Upper lobe of right lung (tissue), 1 donor: ENCODE data around the gene SCLY. TPM values are rescaled to one million over a fixed set of nuclear protein-coding genes. Genes with fewer than 3 reads are reported as not detected.

Source experiments
- ATAC-seq: fragments of 200-7000 bp; cut with Tn5 transposase; one replicate; pipeline ENCODE4 v1.9.1; 2020; ENCODE audit warnings: mild to moderate bottlenecking, moderate library complexity
- DNase-seq: peaks from one replicate; pipeline ENCODE4 v3.0.0-alpha.2; 2020
- H3K27ac ChIP-seq: fragments of 200-600 bp; one replicate; pipeline ENCODE4 v1.8.0; 2022
- H3K27me3 ChIP-seq: fragments of 200-600 bp; one replicate; pipeline ENCODE4 v1.8.0; 2022; ENCODE audit warnings: mild to moderate bottlenecking
- H3K36me3 ChIP-seq: fragments of 200-600 bp; one replicate; pipeline ENCODE4 v1.8.0; 2022
- H3K4me1 ChIP-seq: fragments of 200-600 bp; one replicate; pipeline ENCODE4 v1.8.0; 2022
- H3K4me3 ChIP-seq: fragments of 200-600 bp; one replicate; pipeline ENCODE4 v1.8.0; 2022; ENCODE audit warnings: mild to moderate bottlenecking
- H3K9me3 ChIP-seq: fragments of 200-600 bp; one replicate; pipeline ENCODE4 v1.8.0; 2022
- intact Hi-C: fragments of 100-400 bp; cut with DNase I; formaldehyde crosslinking; loops from one replicate; pipeline ENCODE4 v1.11.0; 2022
- total RNA-seq: library from RNA; stranded (reverse); fragmentation: NEBNext Ultra II Directional; extraction: Animal tissue kit (Norgen Biotek cat#: 25700); gene quantifications from one replicate; pipeline ENCODE4 v1.2.1, GENCODE V29; 2021
- TF ChIP-seq, protein P1 (sequence below): fragments of 200-600 bp; IDR thresholded peaks from one replicate; pipeline ENCODE4 v1.8.0; 2022; ENCODE audit warnings: antibody characterized with exemption
- donor health status: DM: no; HTN: yes; CAD: no; lungs with severe emphysema.

Gene SCLY
- total RNA-seq, 1 donor from 2014 or later, result 13.0 TPM

DNA sequence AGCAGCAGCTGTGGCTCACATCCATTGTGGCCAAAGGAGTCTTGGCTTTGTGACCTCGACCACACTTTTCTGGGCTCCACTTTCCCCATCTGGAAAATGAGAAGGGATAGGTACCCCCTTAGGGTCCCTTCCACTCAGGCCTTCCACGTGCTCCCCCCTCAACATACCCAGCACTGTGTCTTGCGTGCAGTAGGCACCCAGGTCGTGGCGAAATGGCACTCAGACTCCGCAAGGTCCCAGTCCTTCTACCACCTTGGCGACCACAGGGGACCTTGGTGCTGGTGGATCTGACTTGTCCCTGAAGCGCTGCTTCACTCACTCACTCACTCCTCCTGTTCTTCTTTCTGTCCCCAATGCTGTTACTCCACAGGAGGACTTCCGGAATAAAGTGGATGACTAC lies 19.9 kb upstream of the SCLY start:
- H3K36me3 ChIP-seq, result peaks cover 57% of the 10 kb centered on the region
- no peak for ATAC-seq
- H3K4me1 ChIP-seq, result no peaks in the 10 kb centered on the region
- H3K4me3 ChIP-seq, result no peak overlapping the region
- H3K9me3 ChIP-seq, result no peaks in the 10 kb centered on the region
- TF ChIP-seq, protein P1, sequence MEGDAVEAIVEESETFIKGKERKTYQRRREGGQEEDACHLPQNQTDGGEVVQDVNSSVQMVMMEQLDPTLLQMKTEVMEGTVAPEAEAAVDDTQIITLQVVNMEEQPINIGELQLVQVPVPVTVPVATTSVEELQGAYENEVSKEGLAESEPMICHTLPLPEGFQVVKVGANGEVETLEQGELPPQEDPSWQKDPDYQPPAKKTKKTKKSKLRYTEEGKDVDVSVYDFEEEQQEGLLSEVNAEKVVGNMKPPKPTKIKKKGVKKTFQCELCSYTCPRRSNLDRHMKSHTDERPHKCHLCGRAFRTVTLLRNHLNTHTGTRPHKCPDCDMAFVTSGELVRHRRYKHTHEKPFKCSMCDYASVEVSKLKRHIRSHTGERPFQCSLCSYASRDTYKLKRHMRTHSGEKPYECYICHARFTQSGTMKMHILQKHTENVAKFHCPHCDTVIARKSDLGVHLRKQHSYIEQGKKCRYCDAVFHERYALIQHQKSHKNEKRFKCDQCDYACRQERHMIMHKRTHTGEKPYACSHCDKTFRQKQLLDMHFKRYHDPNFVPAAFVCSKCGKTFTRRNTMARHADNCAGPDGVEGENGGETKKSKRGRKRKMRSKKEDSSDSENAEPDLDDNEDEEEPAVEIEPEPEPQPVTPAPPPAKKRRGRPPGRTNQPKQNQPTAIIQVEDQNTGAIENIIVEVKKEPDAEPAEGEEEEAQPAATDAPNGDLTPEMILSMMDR, result no peak
- H3K27me3 ChIP-seq, result no peaks in the 10 kb centered on the region
- DNase-seq, result no peak
- no peak overlapping the region for H3K27ac ChIP-seq
- intact Hi-C loops, result no loop called here

DNA sequence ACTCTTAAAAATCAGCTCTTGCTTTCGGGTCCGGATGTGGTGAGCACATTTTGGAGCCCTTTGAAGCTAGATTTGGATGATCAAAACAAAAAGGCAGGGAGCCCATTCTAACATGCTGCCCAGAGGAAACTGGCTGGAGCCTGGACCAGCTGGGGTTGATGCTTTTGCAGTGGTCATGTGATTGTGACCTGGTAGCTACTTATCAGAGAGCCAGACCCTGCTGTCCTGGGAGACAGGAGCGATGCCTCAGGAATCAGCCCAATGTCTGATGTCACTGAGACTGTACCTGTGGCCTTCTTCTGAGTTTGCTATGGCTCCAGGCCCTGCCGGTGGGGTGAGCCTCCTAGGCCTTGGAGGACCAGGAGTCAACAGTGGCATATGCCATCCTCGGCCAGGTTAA lies 18.7 kb upstream of the SCLY start:
- H3K4me1 ChIP-seq, result no peaks in the 10 kb centered on the region
- no peaks in the 10 kb centered on the region for H3K27me3 ChIP-seq
- no peak for ATAC-seq
- DNase-seq, result no peak
- no peak overlapping the region for H3K4me3 ChIP-seq
- peaks cover 45% of the 10 kb centered on the region for H3K36me3 ChIP-seq
- no peak overlapping the region for H3K27ac ChIP-seq
- TF ChIP-seq, protein P1, result no peak
- intact Hi-C loops, result no loop called here
- no peaks in the 10 kb centered on the region for H3K9me3 ChIP-seq

DNA sequence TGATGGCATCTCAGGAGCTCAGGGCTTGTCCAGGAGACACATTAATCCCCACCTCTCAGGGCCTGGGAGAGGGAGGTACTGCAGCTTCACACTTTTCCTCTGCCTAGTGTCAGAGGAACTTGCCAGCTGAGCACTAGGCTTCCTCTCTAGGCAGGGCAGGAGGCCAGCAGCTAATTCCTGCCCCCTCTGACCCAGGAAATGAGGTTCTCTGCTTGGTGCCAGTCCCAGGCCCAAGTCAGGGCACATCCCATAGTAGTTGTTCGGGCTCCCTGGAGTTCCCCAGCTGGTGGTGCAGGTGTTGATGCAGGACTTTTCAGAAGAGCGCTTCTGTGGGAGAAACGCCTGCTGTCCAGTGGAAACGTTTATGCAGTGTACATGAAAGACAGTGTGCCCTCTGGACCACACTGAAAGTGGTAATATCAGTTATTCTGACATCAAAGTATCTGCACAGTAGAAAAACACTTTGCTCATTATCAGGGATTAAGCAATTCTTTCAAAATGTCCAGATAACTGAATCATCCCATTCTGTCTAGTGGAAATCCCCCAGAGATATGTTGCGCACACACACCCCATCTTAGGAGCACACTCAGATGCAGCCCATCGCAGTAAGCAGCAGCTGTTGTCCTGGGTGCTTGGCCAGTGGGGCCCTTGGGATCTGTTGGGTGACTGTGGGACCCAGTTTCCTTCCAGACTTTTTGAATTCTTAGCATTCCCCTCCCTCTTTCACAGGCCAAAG lies 17.8 kb upstream of the SCLY start:
- TF ChIP-seq, protein P1, result no peak
- H3K36me3 ChIP-seq, result peaks cover 36% of the 10 kb centered on the region
- no peak for DNase-seq

DNA sequence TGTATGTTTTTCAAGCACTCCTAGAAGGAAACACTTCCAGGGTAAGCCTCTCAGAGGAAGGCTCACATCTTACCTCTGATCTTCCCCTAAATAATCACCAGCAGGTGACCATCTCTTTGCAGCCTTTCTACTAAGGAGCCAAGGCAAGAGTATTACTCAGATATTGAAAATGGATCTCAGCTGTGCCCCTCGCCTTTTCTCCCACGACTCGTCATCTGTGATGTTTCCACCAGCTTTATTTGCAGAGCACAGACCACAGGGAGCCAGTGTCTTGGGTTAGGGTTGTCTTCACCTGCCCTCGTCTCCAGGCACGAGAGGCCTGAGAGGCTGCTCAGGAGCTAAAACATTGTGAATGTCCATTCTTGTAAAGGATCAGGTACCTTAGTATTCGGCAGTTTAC lies 16.9 kb upstream of the SCLY start:
- Histone ChIP-seq H3K9me3 (no peaks in the 10 kb centered on the region), H3K27ac (no peak overlapping the region), H3K4me3 (no peak overlapping the region), H3K4me1 (no peaks in the 10 kb centered on the region), H3K36me3 (peaks cover 30% of the 10 kb centered on the region), H3K27me3 (no peaks in the 10 kb centered on the region)
- intact Hi-C loops, result no loop called here
- TF ChIP-seq, protein P1, result no peak
- no peak for DNase-seq
- no peak for ATAC-seq

More for the DNA sequence above, 17.8 kb upstream of the SCLY start:
- no peak overlapping the region for H3K4me3 ChIP-seq
- ATAC-seq, result no peak
- no peaks in the 10 kb centered on the region for H3K9me3 ChIP-seq
- H3K27me3 ChIP-seq, result no peaks in the 10 kb centered on the region
- intact Hi-C loops, result no loop called here
- no peak overlapping the region for H3K27ac ChIP-seq
- no peaks in the 10 kb centered on the region for H3K4me1 ChIP-seq

DNA sequence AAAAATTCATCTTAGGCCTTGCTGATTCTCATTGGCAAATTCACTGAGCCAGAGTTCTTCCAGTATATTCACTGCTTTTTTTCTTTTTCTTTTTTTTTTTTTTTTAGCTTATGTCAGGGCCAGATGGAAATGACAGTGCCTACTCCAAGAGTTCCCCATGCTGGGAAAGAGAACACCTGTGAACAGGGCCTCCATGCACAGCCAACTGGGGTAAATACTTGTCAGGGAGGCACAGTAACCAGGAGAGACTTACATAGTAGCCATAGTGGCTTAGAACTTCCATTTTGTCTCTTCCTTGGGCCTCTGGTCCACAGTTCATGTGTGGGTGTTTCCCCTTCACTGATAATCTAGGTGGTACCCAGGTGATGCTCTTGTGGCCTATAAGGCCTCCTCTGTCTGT lies 15.2 kb upstream of the SCLY start:
- no peaks in the 10 kb centered on the region for H3K27me3 ChIP-seq
- no peak for ATAC-seq
- no peaks in the 10 kb centered on the region for H3K9me3 ChIP-seq
- TF ChIP-seq, protein P1, result no peak
- no peak for DNase-seq
- no peak overlapping the region for H3K27ac ChIP-seq
- intact Hi-C loops, result no loop called here
- H3K4me3 ChIP-seq, result no peak overlapping the region
- peaks cover 30% of the 10 kb centered on the region for H3K36me3 ChIP-seq
- H3K4me1 ChIP-seq, result no peaks in the 10 kb centered on the region
